Right renal cortex interstitium (tissue), 3 donors: ENCODE measurements around the gene BCAP29. TPM values are rescaled to one million over a fixed set of nuclear protein-coding genes. Genes with fewer than 3 reads are reported as not detected.
"Not testable (repeated sequence)": the region's sequence is repeated elsewhere in the genome, so short reads cannot be mapped to it uniquely, and the experiment has no call there.

Source experiments
- DNase-seq, 3 donors: peaks; one replicate each; pipeline ENCODE4 v3.0.0-alpha.2; 2013; ENCODE audit warnings: low read depth in 3 of 3, low spot score in 2 of 3
- polyA plus RNA-seq, 3 donors: library from polyadenylated mRNA; unstranded; fragments of 120-200 nt; gene quantifications; one replicate each; pipeline ENCODE4 v1.2.1, GENCODE V29; 2013; ENCODE audit not compliant: insufficient read length in 3 of 3

BCAP29 gene, protein sequence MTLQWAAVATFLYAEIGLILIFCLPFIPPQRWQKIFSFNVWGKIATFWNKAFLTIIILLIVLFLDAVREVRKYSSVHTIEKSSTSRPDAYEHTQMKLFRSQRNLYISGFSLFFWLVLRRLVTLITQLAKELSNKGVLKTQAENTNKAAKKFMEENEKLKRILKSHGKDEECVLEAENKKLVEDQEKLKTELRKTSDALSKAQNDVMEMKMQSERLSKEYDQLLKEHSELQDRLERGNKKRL
- 10 to 100 TPM; 48.0 to 58.6 (median 55.3) TPM for polyA plus RNA-seq

DNA sequence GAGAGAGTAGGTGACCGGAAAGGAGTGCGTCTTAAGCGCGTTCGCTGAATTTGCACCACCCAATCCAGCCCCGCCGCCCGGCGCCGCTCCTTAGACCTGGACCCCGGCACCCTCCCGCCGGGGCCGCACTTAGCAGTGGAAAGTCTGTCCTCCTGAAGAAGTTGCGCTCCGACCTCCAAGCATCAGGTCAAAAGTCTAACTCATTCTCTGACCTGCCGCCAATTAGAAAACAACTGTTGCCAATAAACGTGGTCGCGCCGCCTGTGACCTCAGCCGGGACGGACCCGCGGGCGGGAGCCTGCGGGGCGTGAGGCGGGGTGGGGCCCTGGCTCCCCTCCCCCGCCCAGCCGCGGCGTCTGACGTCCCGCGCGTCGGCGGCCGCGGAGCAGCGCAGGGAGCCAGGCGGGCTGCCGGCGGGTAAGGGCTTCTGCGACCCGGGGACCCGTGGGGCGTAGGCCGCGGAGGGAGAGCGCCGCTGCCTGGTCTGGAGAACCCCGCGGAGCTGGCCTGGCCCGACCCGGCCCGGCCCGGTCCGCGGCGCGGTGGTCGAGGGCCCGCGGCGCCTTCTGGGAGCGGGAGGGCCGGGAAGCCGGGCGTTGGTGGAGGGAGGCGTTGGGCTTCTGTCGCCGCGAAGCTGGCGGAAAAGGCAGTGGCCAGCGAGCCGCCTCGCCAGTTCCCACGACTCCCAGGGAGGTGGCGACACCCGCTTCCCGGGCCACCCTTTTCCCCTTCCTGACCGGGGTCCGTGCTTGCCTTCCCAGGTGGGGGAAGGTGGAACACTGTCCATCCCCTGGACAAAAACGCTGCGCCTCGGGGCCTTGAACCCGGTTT lies at the start of gene BCAP29:
Gene BCAP29 (plus strand): TSS at position 362 of the 831 bp plus-strand sequence. CDS start 527 bp downstream, outside the sequence.
- DNase-seq = no peak

DNA sequence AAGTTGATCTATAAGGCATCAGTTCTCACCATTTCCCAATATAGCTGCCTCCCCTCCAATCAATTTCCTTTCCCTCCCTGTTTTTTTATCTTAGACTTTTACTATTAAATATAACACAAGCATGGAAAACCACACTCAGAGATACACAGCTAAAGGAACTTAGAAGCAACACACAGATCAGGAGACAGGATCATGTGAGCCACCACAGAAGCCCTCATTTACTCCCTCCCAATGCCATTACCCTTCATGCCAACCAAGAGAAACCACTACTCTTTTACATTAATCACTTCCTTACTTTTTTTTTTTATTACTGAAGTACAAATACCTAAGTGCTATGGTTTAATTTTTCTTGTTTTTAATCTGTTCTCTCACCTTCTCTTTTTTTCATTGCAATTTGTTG lies 49.3 kb upstream of the BCAP29 start:
- no peak for DNase-seq

DNA sequence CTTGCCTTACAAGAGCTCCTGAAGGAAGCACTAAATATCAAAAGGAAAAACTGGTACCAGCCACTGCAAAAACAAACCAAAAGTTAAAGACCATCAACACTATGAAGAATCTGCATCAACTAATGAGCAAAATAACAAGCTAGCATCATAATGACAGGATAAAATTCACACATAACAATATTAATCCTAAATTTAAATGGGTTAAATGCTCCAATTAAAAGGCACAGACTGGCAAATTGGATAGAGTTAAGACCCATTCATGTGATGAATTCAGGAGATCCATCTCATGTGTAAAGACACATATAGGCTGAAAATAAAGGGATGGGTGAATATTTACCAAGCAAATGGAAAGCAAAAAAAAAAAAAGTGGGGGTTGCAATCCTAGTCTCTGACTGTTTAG lies 45.9 kb upstream of the BCAP29 start:
- no peak for DNase-seq

DNA sequence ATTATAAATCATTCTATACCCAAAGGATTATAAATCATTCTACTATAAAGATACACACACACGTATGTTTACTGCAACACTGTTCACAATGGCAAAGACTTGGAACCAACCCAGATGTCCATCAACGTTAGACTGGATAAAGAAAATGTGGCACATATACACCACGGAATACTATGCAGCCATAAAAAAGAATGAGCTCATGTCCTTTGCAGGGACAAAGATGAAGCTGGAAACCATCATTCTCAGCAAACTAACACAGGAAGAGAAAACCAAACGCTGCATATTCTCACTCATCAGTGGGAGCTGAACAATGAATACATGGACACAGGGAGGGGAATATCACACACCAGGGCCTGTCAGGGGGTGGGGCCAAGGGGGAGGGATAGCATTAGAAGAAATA lies 42.8 kb upstream of the BCAP29 start:
- DNase-seq = not testable (repeated sequence)

DNA sequence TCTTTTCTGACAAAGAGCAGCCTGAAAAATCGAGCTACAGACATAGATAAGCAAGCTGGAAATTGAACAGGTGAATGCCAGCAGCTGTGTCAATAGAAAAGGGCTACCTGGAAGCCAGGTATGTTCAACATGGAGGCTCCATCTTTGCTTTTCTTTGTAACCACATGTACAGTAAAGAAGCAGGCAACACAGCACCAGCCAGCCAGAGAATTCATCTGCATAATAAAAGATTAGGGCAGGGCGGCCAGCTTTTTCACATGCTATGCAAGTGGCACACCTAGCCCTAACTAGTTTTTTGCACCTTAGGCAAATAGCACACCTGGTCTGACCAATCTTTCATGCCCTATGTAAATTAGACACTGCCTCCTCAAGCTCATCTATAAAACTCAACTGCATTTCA lies 42.0 kb upstream of the BCAP29 start:
- DNase-seq = no peak

DNA sequence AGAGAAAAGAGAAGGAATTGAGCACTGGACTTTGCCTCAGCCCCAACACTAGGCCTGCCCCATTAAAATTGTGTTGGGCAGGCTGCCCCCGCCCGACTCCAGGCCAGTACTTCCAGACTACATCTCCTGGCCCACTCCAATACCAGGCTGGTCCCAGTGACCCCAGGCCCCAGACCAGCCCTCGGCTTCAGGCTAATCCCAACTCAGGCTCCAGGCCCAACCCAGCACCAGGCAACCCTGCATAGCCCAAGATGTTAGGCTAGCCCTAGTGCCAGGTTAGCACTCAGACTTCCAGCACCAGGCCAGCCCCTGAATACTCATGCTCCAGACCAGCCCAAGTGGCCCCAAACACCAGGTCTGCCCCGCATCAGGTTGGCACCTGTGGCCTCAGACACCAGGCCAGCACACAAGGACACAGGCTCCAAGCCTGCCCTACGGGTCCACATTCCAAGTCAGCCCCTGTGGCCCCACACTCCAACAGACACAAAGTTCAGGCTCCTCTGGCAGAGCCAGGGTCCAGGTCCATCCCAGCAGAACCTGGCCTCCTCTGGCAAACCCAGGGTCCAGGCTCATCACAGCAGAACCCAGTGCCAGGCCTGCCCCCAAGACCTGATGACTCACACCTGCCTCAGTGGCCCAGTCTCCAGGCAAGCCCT lies 36.6 kb upstream of the BCAP29 start:
- DNase-seq = no peak

DNA sequence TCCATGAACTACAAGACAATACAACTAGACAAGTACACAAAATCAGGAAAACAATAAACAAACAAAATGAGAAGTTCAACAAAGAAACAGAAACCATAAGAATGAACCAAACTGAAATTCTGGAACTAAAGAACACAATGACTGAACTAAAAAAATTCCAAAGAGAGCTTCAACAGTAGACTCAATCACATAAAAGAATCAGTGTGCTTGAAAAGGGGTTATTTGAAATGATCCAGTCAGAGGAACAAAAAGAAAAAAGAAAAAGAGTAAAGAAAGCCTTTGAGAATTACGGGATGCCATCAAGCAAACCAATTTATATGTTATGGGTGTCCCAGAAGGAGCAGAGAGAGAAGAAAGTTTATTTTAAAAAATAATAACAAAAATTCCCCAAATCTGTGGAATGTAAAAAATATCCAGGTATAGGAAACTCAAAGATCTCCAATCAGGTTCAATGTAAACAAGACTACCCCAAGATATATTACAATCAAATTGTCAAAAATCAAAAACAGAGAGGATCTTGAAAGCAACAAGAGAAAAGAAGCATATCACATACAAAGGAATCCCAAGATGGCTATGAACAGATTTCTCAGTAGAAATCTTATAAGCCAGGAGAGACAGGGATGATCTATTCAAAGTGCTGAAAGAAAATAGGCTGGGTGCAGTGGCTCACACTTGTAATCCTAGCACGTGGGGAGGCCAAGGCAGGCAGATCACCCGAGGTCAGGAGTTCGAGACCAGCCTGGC lies 35.0 kb upstream of the BCAP29 start:
- no peak for DNase-seq

DNA sequence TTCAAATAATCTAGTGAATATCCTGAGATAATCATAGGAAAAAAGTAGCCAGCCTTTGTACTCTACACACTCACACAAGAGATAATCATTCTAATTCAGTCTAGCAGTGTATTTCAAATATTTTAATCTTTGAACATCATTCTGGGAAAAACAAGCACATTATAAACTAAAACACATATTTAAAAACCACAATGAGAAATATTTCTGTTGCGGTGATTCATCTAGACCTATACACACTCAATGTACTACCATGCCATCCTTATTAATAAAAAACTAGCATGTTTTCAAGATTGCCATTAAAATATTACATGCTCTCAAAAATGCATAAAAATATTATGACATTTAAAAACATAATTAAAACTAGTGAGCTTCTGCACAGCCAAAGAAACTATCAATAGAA lies 28.1 kb upstream of the BCAP29 start:
- no peak for DNase-seq

DNA sequence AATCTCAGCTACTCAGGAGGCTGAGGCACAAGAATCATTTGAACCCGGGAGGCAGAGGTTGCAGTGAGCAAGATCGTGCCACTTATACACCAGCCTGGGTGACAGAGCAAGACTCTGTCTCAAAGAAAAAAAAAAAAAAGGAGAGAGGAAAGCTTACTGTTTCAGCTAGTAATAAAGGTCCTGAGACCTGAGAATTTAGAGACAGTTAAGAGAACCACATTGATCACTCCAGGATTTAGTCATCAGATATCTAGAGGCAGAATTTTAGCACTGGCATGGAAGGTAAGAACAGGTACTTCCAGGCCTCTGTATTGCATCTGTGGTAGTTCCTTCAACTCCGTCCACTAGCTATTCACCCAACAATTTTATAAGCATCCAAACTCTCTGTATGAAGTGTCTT lies 24.2 kb upstream of the BCAP29 start:
- DNase-seq = no peak

DNA sequence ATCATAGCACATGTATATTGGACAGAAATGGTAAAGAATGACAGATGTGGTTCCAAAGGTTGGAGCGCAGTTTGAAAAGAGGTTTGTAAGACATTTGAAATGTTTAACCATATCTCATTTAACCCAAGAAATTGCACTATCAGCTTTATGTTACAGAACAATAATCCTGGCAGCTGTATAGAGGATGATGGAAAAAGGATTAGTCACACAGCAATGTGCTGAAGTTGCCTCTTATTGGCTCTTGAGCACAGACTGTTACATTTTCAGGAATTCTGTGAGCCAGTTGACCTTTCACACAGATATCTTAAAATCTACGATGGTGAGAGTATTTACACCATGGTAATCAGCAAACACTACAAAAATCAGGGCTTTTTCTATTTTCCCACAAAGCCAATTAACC lies 20.2 kb upstream of the BCAP29 start:
- no peak for DNase-seq

DNA sequence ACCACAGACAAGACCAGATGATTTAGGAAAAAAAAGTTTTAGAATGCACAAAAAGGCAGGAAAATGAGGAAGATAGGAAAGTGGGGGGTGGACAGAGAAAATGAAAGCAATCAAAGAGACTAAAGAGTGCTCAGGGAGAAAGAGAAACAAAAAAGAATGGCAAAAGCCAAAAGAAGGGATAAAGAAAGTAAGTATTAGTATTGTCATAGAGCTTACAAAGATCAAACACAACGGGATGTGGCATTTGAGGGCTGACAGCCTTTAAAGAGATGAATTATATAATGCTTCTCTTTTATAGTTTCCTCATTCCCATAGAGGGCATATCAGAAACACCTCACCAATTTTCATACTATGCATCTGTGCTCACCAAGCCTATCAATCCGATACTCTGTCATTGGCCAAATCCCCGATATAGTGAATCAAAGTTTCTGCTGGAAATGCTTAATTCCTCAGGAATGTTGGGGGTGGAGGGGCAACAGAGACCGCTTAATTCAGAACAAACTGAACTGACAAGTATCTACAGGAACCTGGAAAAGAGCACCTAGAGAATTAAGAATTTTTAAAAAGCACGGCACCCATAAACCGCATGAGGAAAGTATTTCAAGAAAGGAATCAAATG lies 19.0 kb upstream of the BCAP29 start:
- no peak for DNase-seq

DNA sequence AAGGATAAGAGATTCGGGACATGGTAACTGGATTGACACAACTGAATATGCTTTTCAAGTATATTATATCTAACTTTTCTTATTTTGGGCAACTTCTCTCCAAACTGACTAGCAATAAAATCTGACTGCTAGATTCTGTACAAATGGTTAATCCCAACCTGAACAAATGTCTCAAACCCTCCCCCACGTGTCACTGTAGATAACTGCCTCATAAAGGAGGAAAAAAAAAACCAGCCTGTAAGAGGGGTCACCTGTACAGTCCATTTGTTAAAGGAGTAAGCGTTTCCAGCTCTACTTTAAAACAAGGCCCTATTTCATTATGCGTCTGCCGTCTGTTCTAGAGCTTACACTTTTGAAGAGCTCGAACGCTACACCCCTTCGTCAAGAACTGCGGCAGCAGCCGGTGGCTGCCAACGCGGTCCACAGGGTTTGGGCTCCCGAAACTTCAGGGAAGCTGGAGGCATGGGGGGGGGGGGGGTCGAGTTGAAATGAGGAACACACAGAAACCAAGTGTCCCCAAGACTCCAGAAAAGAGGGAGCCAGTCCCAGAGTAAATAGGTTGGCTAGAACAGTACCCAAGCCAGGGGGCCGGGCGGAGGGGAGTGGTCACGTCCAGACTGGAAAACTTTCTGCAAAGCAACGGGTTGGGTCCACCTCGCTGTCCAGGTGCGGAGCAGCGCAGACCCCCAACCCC lies 16.8 kb upstream of the BCAP29 start:
- peak in 1 of 3 donors; percentile 58 for DNase-seq

DNA sequence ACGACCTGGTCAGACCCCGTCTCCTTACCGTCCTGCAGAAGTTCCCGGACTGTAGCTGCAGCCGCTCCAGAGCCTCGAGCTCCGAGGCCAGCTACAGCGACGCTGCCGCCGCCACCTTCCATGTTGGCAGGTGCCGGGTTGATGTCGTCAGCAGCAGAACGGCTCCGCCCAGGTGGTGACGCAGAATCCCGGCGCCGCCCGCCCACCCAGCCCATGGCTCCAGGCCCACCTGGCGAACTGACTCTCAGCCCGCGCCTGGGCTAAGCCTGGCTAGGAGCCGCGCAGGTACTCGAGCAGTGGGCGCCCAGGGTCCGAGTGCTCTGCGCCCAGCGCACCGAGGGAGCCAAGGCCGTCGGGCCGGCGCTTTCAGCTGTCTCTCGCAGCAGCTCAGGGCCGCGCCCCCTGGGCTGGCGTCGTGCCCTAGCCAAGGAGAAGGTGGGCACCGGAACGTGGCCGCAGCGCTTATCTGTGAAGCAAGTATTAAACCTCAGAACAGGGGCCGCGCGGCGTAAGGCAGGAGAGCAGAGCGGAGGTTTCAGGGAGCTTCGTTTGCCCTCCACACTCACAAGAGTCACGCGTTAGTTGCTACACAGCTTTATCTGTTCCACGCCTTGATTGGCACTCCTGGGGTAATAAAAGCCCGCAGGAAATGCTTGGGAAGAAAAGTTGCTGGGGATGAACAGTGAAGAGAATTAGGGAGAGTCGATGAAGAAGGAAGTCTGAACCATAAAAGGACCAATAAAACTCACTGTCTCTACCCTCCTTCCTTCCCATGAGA lies 16.1 kb upstream of the BCAP29 start, which contains the start of the genes COG5 and DUS4L:
Gene COG5 (minus strand): TSS at position 146 of the 778 bp plus-strand sequence. CDS start 24 bp downstream, at position 122.
Gene DUS4L (plus strand): TSS at position 197 of the 778 bp plus-strand sequence. CDS start 3,100 bp downstream, outside the sequence.
- peak in 2 of 3 donors; percentile 78 to 80 for DNase-seq

DNA sequence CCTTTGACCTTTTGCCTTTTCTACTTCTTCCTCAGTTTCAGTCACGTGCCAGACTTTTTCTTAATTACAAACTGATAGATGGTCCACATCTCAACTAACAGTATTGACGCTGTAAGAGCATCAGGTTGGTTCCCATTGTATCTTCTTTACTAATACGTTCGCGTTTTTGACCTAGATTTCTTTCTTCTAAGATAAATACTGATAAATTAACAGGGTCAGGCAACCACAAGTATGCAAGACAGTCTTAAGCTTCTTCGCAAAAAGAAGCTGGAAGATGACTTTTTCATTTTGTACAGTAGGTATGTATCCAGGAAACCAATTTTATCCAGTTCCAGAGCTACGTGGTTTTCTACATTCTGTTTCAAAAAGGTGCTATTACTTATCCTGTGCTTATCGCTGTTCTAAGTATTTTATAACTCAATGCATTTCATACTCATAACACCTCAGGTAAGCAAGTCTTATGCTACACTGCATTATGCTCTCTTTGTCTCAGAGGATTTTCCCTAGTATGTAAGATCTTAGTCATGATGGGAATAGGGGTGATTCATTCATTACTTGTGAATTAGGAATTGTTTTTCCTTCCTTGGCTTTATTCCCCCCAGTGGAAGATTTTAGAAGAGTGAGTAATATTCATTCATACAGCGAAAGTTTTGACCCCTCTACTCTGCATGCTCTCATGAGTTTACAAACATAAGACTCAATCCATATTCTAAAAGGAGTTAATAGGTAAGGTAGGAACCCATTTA lies 15.3 kb upstream of the BCAP29 start:
- no peak for DNase-seq

DNA sequence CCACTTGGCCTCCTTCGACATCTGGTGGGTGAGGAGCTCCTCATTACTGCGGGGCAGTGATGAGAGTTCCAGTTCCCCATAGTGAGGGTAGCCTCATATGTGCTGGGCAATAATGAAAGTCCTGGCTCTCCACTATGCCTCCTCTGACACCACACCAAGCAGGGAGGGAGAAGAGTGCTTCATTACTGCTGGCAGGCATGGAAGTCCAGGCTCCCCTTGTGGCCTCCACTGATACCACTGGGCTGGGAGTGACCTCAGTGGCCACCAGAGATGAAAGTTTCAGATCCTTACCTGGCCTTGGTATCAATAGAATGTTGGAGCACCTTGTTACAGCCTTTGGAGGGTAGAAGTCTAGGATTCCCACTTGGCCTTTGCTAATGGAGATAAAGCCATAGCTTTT lies 9.7 kb upstream of the BCAP29 start:
- no peak for DNase-seq

DNA sequence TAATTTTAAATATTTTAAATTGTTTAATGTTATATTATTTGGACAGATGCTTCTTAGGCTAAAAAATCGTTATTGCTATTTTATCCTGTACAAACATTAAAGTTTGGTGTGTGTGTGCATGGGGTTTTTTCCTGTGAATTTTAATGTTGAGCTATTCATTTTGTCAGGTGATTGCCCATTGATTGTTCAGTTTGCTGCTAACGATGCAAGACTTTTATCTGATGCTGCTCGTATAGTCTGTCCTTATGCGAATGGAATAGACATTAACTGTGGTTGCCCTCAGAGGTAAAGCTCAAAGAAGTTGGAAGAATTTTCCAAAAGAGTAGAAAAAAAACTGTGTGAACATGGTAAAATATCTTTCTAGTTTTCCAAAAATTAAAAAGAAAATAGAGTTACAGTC lies 6.5 kb upstream of the BCAP29 start:
- no peak for DNase-seq

DNA sequence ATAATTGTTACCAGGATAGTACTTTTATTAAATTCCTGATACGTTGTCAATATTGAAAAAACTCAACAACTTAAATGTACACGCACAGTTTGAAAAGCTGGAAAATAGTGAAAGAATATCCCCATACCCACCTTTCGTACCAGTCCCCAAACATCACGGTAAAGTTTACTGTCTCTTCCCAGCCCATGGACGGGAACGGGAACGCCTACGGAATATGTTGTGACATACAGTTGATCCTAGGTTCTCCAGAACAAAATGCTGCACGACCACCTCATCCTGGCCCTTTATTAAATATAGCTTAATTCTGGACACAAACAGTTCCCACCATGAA lies 527 bp upstream of the BCAP29 start:
- no peak for DNase-seq

DNA sequence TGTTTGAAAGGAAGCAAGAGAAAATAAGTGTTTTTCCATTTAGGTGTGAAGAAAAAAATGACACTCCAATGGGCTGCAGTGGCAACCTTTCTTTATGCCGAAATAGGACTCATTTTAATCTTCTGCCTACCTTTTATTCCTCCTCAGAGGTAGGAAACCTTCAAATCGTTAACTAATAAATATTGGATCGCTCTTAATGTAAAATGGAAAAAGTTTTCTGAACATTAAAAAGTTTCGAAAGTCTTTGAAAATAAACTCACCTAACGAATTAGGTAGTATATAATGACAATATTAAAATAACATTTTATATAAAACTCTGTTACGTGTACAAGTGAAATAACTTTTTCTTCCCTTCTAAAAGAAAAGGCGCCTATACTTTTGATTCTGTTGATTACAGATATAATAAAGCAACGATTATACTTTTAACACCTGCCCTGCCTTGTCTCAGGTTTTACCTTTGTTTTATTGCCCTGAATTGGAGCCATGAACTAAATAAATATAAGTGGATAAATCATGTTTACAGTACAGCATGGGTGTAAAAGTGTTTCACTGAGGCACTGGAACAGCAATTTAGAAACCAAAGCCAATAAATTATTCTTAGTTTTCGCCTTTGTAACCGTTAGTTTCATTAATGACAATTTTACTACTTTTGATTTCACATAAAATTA lies 804 bp downstream of the BCAP29 start:
- DNase-seq = no peak
